H1 (cell line): ENCODE data around the gene VPS52. TPM values are rescaled to one million over a fixed set of nuclear protein-coding genes. Genes with fewer than 3 reads are reported as not detected.

Experiments used
- CTCF ChIA-PET: fragments of 300-600 bp; sonication (Branson Sonifier 250); formaldehyde crosslinking; loops from one replicate; lab custom pipeline; 2021; ENCODE audit not compliant: partially characterized antibody; lab: Charles Lee
- POLR2A ChIA-PET: fragments of 300-600 bp; sonication (Branson Sonifier 250); formaldehyde crosslinking; loops from one replicate; lab custom pipeline; 2021; ENCODE audit warnings: inconsistent platforms; ENCODE audit not compliant: partially characterized antibody; lab: Charles Lee
- DNase-seq, 2 experiments: peaks; one replicate each; pipeline versions ENCODE4 v3.0.0 to v3.0.0-alpha.2; 2010 to 2022; ENCODE audit warnings: low spot score in 2 of 2, low read depth in 1 of 2, mixed read lengths in 1 of 2
- FAIRE-seq: peaks from 2 replicates; lab custom pipeline; 2011; peaks lifted over from hg19 to GRCh38; lab: Jason Lieb, UNC
- H2AFZ ChIP-seq: 2 replicates; pipeline ENCODE4 v1.8.1; 2012; ENCODE audit warnings: low read length, inconsistent platforms
- H2AK5ac ChIP-seq: 2 replicates; pipeline ENCODE4 v1.6.1; 2013; ENCODE audit warnings: low read depth, low read length
- H2BK120ac ChIP-seq: replicated peaks from 2 replicates; pipeline ENCODE3; 2013; ENCODE audit warnings: low read depth, low read length, inconsistent platforms
- H2BK12ac ChIP-seq: 2 replicates; pipeline ENCODE4 v1.6.1; 2013; ENCODE audit warnings: low read depth, low read length
- H2BK15ac ChIP-seq: 2 replicates; pipeline ENCODE4 v1.6.1; 2013; ENCODE audit warnings: low read length
- H2BK20ac ChIP-seq: 2 replicates; pipeline ENCODE4 v1.6.1; 2013; ENCODE audit warnings: low read length
- H2BK5ac ChIP-seq: 2 replicates; pipeline ENCODE4 v1.6.1; 2013; ENCODE audit warnings: low read depth, low read length
- H3K14ac ChIP-seq: 2 replicates; pipeline ENCODE4 v1.6.1; 2013; ENCODE audit warnings: inconsistent platforms; ENCODE audit not compliant: insufficient read length
- H3K18ac ChIP-seq: 2 replicates; pipeline ENCODE4 v1.6.1; 2013; ENCODE audit warnings: low read length; ENCODE audit errors: extremely low read depth
- H3K23ac ChIP-seq: 2 replicates; pipeline ENCODE4 v1.6.1; 2013; ENCODE audit warnings: inconsistent platforms; ENCODE audit not compliant: insufficient read length
- H3K23me2 ChIP-seq: 2 replicates; pipeline ENCODE4 v1.6.1; 2013; ENCODE audit warnings: low read depth, low read length
- H3K27ac ChIP-seq: 2 replicates; pipeline ENCODE4 v1.6.1; 2011; ENCODE audit warnings: low read depth, low read length, inconsistent platforms
- H3K27me3 ChIP-seq, 4 experiments: replicated peaks in 1 of 4; 1 replicate in 1 of 4; 2 replicates in 3 of 4; pipeline versions ENCODE4 v1.6.1 to v1.8.1; 2011 to 2013; ENCODE audit warnings: low read length in 3 of 4, mild to moderate bottlenecking in 3 of 4, inconsistent platforms in 2 of 4, mixed read lengths in 2 of 4, moderate library complexity in 1 of 4; ENCODE audit not compliant: control insufficient read depth in 3 of 4, insufficient read depth in 3 of 4; ENCODE audit errors: extremely low read depth in 1 of 4
- H3K36me3 ChIP-seq, 4 experiments: 2 replicates each; pipeline versions ENCODE4 v1.6.1 to v1.8.1; 2011 to 2013; ENCODE audit warnings: mild to moderate bottlenecking in 4 of 4, low read length in 3 of 4, moderate library complexity in 2 of 4, control low read depth in 1 of 4, inconsistent platforms in 1 of 4; ENCODE audit not compliant: insufficient read depth in 4 of 4, control insufficient read depth in 2 of 4
- H3K4ac ChIP-seq: replicated peaks from 2 replicates; pipeline ENCODE3; 2013; ENCODE audit warnings: low read length, low read depth, mixed read lengths, inconsistent platforms; ENCODE audit not compliant: insufficient read length
- H3K4me1 ChIP-seq, 4 experiments: replicated peaks in 1 of 4; 1 replicate in 1 of 4; 2 replicates in 3 of 4; pipeline versions ENCODE4 v1.6.1 to v1.8.1; 2011 to 2013; ENCODE audit warnings: low read length in 3 of 4, inconsistent platforms in 2 of 4, mixed read lengths in 1 of 4; ENCODE audit not compliant: insufficient read depth in 4 of 4, control insufficient read depth in 3 of 4
- H3K4me2 ChIP-seq, 2 experiments: 2 replicates each; pipeline versions ENCODE4 v1.6.1 to v1.8.1; 2011 to 2013; ENCODE audit warnings: low read depth in 2 of 2, low read length in 2 of 2, control low read depth in 1 of 2, inconsistent platforms in 1 of 2, mild to moderate bottlenecking in 1 of 2; ENCODE audit not compliant: insufficient read depth in 1 of 2
- H3K4me3 ChIP-seq, 4 experiments: fragments of 200-600, 300-600 bp in 1 of 4; sonication (generic), shearing (Covaris generic), sonication (Bioruptor Twin) in 1 of 4; 2 replicates each; pipeline versions ENCODE4 v1.5.1 to v1.8.1; 2011 to 2016; ENCODE audit warnings: low read length in 4 of 4, low read depth in 3 of 4, control low read depth in 2 of 4, inconsistent platforms in 2 of 4, mild to moderate bottlenecking in 2 of 4, mixed read lengths in 1 of 4, moderate library complexity in 1 of 4; ENCODE audit not compliant: insufficient read depth in 2 of 4; ENCODE audit errors: extremely low read depth in 1 of 4
- H3K56ac ChIP-seq: replicated peaks from 2 replicates; pipeline ENCODE3; 2013; ENCODE audit warnings: low read depth, mild to moderate bottlenecking, mixed read lengths, low read length, inconsistent platforms; ENCODE audit not compliant: insufficient read length
- H3K79me1 ChIP-seq: 2 replicates; pipeline ENCODE4 v1.6.1; 2013; ENCODE audit warnings: low read depth, low read length, control low read depth
- H3K79me2 ChIP-seq, 2 experiments: 2 replicates each; pipeline versions ENCODE4 v1.6.1 to v1.8.1; 2012 to 2013; ENCODE audit warnings: low read length in 2 of 2, mild to moderate bottlenecking in 2 of 2, inconsistent platforms in 1 of 2; ENCODE audit not compliant: insufficient read depth in 2 of 2, control insufficient read depth in 1 of 2
- H3K9ac ChIP-seq, 4 experiments: replicated peaks in 1 of 4; 1 replicate in 1 of 4; 2 replicates in 3 of 4; pipeline versions ENCODE4 v1.6.1 to v1.8.1; 2011 to 2013; ENCODE audit warnings: low read depth in 3 of 4, low read length in 3 of 4, control low read depth in 2 of 4, mild to moderate bottlenecking in 2 of 4, moderate library complexity in 2 of 4, inconsistent platforms in 1 of 4; ENCODE audit errors: extremely low read depth in 1 of 4
- H3K9me3 ChIP-seq, 2 experiments: 2 replicates each; pipeline versions ENCODE4 v1.6.1 to v1.8.1; 2012 to 2013; ENCODE audit warnings: mild to moderate bottlenecking in 2 of 2, moderate library complexity in 2 of 2, control low read depth in 1 of 2, inconsistent platforms in 1 of 2, low read depth in 1 of 2, low read length in 1 of 2, mixed read lengths in 1 of 2; ENCODE audit not compliant: insufficient read depth in 2 of 2
- H4K20me1 ChIP-seq, 2 experiments: replicated peaks in 1 of 2; 2 replicates each; pipeline versions ENCODE3 to v1.8.1; 2011 to 2013; ENCODE audit warnings: inconsistent platforms in 2 of 2, low read length in 2 of 2, mild to moderate bottlenecking in 1 of 2; ENCODE audit not compliant: insufficient read depth in 2 of 2, control insufficient read depth in 1 of 2
- H4K5ac ChIP-seq: 2 replicates; pipeline ENCODE4 v1.6.1; 2013; ENCODE audit warnings: low read length, low read depth, mixed read lengths, inconsistent platforms; ENCODE audit not compliant: insufficient read length
- H4K8ac ChIP-seq: 2 replicates; pipeline ENCODE4 v1.8.0; 2013; ENCODE audit warnings: mild to moderate bottlenecking, moderate library complexity, low read length, inconsistent platforms; ENCODE audit not compliant: insufficient read depth; ENCODE audit errors: extremely low read depth
- H4K91ac ChIP-seq: replicated peaks from 2 replicates; pipeline ENCODE3; 2013; ENCODE audit warnings: low read length, mixed read lengths, inconsistent platforms; ENCODE audit not compliant: insufficient read length
- ATF3 ChIP-seq: IDR thresholded peaks from 2 replicates; pipeline ENCODE4 v1.6.1; 2011; ENCODE audit warnings: low read depth, mild to moderate bottlenecking, low read length; ENCODE audit not compliant: insufficient read depth
- GABPA ChIP-seq: IDR thresholded peaks from 2 replicates; pipeline ENCODE4 v1.6.1; 2011; ENCODE audit warnings: mild to moderate bottlenecking, low read length, moderate library complexity, borderline replicate concordance; ENCODE audit not compliant: insufficient read depth
- GTF2F1 ChIP-seq: IDR thresholded peaks from 2 replicates; pipeline ENCODE4 v1.6.1; 2012; ENCODE audit warnings: low read depth, low read length, improper control_type of control experiment, borderline replicate concordance
- KDM5A ChIP-seq: fragments of 200-600 bp; IDR thresholded peaks from 2 replicates; pipeline ENCODE4 v1.7.1; 2012; ENCODE audit warnings: mild to moderate bottlenecking, low read length, inconsistent platforms, mixed read lengths
- POLR2AphosphoS5 ChIP-seq: IDR thresholded peaks from 2 replicates; pipeline ENCODE4 v1.6.1; 2011; ENCODE audit warnings: low read depth, low read length
- RFX5 ChIP-seq: IDR thresholded peaks from 2 replicates; pipeline ENCODE4 v1.6.1; 2011; ENCODE audit warnings: low read depth, low read length, improper control_type of control experiment, borderline replicate concordance
- SP1 ChIP-seq: IDR thresholded peaks from 2 replicates; pipeline ENCODE4 v1.6.1; 2011; ENCODE audit warnings: low read depth, low read length
- YY1 ChIP-seq: IDR thresholded peaks from 2 replicates; pipeline ENCODE4 v1.6.1; 2011; ENCODE audit warnings: low read depth, mild to moderate bottlenecking, low read length
- WGBS, 2 experiments: shearing (Covaris generic) in 1 of 2; methylation state at CpG; one replicate each; pipeline versions ENCODE4 v1.1.6 to v1.1.7; 2013 to 2015; ENCODE audit warnings: low lambda C conversion rate in 2 of 2, mixed read lengths in 2 of 2, inconsistent platforms in 1 of 2, low coverage in 1 of 2, missing lambda C conversion rate in 1 of 2; ENCODE audit not compliant: insufficient replicate concordance in 2 of 2, insufficient coverage in 1 of 2, insufficient read length in 1 of 2; ENCODE audit errors: extremely low coverage in 1 of 2, missing lambda C conversion rate in 1 of 2; 5-methylcytosine and 5-hydroxymethylcytosine counted together
- polyA plus RNA-seq, 7 experiments: library from polyadenylated mRNA; depleted of rRNA in 3 of 7; stranded (reverse) in 5 of 7; unstranded in 2 of 7; fragments of >200 nt in 5 of 7; fragments of 200-250 nt in 2 of 7; gene quantifications; 1 replicate in 5 of 7; 2 replicates in 1 of 7; 4 replicates in 1 of 7; pipeline versions ENCODE4 v1.2.1 to v1.2.3, GENCODE V29; 2011 to 2013; ENCODE audit warnings: missing spikeins in 2 of 7, mixed read lengths in 2 of 7
- total RNA-seq: library from RNA; stranded (reverse); fragmentation: NEBNext Ultra II Directional; extraction: Animal tissue kit (Norgen Biotek cat#: 25700); gene quantifications from 2 replicates; pipeline ENCODE4 v1.2.1, GENCODE V29; 2021

The VPS52 gene
- total and polyA plus RNA-seq, 2 of the 8 experiments (the other 6 are each of a cell fraction or from before 2014, with no cell fraction given) = 36.5 to 86.3 TPM

- H2AFZ ChIP-seq = no peak overlapping the region
- no peak overlapping the region for H2BK20ac ChIP-seq
- ChIA-PET POLR2A (interaction anchor here (1.6 to 4.2 kb wide), 4 partner anchors 9 to 18 kb away, joined by 4 to 26 read pairs (median 12); partner anchors contain the start of genes B3GALT4, RPS18 and VPS52), CTCF (interaction anchor here (0.6 to 3.0 kb wide), 3 partner anchors 9 to 52 kb away, joined by 3 to 14 read pairs (median 3); no protein-coding TSS in a partner anchor)
- H2BK120ac ChIP-seq = no peak overlapping the region
- H4K8ac ChIP-seq = no peak overlapping the region
- H3K23me2 ChIP-seq = no peaks in the 10 kb centered on the region
- FAIRE-seq (no peak), DNase-seq (no peak)
- H3K79me1 ChIP-seq = no peaks in the 10 kb centered on the region
- no peak overlapping the region for H3K4ac ChIP-seq
- H3K79me2 ChIP-seq = no peaks in the 10 kb centered on the region
- no peak overlapping the region for H3K14ac ChIP-seq
- no peaks in the 10 kb centered on the region for H3K27me3 ChIP-seq
- no peak overlapping the region for H3K18ac ChIP-seq
- no peak for TF ChIP-seq GABPA
- TF ChIP-seq YY1 = no peak
- no peak for TF ChIP-seq ATF3
- no peak for TF ChIP-seq POLR2AphosphoS5
- no peak for TF ChIP-seq KDM5A
- no peak for TF ChIP-seq RFX5
- TF ChIP-seq SP1 = no peak
- TF ChIP-seq GTF2F1 = no peak
- H4K20me1 ChIP-seq = peaks cover 0 to 3% of the 10 kb centered on the region in 2 experiments
- no peak overlapping the region for H3K23ac ChIP-seq
- H3K4me2 ChIP-seq = no peak overlapping the region
- H2BK15ac ChIP-seq = no peak overlapping the region
- no peak overlapping the region for H4K5ac ChIP-seq
- 93% methylated on average over 5 of the region's 5 CpGs; no CpG with 5 or more reads in 1 of the 2 experiments for WGBS, 2 experiments
- H2AK5ac ChIP-seq = no peak overlapping the region
- H2BK5ac ChIP-seq = no peak overlapping the region
- peaks cover 2 to 21% (median 2%) of the 10 kb centered on the region in 4 experiments; a peak in 5 of 8 replicates for H3K36me3 ChIP-seq
- H3K9me3 ChIP-seq = 0 out of 4 replicates have a peak, but pooled peaks cover 0 to 2% of the 10 kb centered on the region in 2 experiments
- no peak overlapping the region for H3K4me3 ChIP-seq
- H2BK12ac ChIP-seq = no peak overlapping the region
- no peak overlapping the region for H3K27ac ChIP-seq
- no peak overlapping the region for H4K91ac ChIP-seq
- H3K4me1 ChIP-seq = no peaks in the 10 kb centered on the region
- no peak overlapping the region for H3K56ac ChIP-seq
- H3K9ac ChIP-seq = no peak overlapping the region
These were observed 12.6 kb downstream of the VPS52 start for GRCh38 chr6:33259032-33259431.
